HG03457 (cell line): ENCODE measurements around the gene S100A16.

Experiments used
- ATAC-seq: cut with Tn5 transposase; IDR thresholded peaks from one replicate; pipeline ENCODE4 v1.9.1; 2021; ENCODE audit warnings: moderate number of reproducible peaks; ENCODE audit not compliant: unreplicated experiment

S100A16 gene

DNA sequence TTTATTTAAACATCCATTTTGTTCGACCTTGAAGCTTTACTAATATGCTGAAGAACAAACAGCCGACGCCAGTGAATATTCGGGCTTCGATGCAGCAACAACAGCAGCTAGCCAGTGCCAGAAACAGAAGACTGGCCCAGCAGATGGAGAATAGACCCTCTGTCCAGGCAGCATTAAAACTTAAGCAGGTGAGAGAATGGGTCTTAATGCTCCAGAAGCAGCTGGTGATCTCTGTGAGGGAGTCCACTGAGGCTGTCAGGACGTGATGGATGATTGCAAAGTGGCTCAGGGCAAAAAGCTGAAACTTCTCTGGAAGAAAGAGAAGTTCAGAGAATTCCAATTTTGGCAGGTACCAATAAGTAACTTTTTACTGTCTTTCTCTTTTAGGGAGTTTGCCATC lies 25.3 kb upstream of the S100A16 start:
- ATAC-seq, result no peak

DNA sequence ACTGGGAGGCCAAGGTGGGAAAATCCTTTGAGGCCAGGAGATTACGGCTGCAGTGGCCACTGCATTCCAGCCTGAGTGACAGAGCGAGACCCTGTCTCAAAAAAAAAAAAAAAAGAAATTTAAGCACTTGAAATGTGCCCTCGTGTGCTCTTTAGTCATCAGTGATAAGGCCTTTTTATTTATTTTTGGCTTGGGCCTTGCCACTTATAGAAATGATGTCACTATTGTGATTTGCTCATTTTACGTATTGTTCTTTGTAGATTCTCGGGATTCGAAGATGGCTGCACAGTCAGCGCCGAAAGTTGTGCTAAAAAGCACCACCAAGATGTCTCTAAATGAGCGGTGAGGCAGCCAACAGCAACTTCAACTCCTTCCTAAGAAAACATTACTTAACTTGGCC lies 23.4 kb upstream of the S100A16 start:
- no peak for ATAC-seq

DNA sequence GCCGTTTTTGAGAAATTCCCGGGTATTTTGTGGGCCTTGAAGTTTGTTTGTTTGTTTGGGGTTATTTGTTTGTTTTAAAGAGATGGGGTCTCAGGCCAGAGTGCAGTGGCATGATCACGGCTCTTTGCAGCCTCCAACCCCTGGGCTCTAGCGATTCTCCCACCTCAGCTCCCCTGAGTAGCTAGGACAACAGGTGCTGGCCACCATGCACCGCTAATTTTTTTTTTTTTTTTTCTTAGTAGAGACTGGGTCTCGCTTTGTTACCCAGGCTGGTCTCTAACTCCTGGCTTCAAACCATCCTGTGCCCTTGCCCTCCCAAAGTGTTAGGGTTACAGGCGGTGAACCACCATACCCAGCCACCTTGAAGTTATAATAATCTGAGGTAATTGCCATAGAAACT lies 22.9 kb upstream of the S100A16 start:
- no peak for ATAC-seq

DNA sequence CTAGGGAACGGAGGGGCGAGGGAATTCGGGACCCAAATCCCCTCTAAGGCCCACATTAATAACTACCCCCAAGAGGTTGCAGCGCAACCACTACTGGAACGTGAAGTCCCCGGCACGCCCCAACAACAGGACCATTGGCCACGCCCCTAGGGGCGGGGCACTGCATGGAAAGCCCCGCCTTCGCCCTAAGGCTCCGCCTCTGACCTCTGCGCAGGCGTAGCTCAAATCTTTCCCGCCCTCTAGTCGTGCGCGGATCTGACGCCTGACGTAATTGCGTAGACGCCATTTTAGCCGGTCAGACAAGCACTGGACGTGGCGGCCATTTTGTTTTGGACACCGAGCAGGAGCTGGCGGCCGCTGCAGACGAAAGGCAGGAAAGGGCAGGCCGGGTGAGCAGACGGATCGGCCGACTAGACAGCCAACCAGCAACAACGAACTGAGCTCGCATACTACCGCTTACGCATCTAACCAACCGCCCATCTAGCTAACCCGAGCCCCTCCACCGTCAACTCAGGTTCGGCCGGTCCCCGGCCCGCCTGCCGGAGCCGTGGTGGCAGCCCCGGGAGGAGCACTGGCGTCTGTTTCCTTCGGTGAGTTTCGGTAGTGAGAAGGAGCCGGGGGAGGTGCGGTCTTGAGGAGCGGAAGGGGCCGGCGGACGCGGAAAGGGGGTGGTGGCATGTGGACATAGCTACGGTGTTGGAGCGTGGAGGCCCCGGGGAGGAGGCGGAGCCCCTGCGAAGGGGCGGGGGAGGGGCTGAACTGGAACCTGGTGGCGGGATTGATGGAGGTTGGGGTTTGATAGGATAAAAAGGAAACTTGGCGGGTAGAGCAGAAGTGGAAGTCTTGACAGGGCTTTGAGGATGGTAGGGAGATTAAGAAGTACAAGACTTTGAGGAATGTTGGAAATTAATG lies 21.1 kb upstream of the S100A16 start, which contains the start of gene CHTOP:
CHTOP (plus strand) TSS at position 313 of the 912 bp plus-strand sequence. CDS start 2,523 bp downstream, outside the sequence.
- ATAC-seq, result peak; percentile 70

DNA sequence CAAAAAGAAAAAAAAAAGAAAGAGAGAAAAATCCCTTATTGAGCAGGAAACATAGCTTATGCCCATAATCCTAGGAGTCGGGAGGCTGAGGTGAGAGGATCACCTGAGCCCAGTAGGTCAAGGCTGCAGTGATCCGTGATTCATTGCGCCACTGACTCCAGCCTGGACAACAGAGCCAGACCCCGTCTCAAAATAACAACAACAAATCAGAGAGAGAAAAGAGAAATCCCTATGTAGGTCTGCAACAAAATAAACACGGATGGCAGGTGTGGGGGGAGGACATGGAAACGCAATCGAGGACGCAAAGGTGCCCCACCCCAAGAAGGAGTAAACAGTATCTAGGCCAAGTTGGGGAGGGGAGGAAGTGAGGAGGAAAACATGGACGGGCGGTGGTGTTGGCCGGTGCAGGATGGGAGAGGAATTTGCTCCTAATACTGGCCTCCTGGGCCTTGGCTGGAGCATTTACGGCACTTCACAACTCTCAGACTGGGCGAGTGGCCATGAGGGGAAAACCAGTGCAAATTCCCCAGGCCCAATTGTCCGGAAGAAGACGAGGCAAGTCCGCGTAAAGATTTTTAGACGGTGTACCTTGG lies 20.3 kb upstream of the S100A16 start:
- ATAC-seq, result no peak

DNA sequence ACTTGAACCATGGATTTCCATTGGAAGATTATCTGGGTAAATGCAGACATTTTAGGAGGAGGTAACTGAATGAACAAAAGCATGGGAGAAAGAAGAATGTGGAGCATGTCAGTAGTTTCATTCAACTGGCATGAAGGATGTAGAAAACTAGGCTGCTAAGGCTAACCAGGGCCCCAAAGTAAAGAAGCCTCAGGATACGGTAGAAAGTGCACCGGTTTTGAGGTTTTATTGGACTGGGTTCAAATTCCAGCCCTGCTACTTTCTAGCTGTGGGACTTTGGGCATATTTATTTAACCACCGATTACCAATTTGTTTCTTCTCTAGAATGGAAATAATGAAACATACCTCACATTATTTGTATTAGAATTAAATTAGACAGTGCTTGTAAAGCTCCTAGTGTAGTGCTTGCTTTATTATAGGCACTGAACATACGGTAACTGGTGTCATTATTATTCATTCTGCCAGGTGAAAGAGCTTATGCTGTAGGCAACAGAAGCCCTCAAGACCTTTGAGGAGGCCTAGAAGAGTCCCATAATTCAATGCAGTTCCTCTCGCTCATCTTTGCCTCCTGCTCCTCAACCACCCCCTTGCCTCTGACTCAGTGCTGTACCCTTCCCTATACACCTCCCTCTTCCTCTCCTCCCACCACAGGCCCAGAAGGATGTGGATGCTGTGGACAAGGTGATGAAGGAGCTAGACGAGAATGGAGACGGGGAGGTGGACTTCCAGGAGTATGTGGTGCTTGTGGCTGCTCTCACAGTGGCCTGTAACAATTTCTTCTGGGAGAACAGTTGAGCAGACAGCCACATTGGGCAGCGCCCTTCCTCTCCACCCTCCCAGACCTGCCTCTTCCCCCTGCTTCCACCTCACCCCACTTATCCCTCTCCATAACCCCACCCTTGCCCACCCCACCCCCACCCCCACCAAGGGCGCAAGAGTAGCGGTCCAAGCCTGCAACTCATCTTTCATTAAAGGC lies 18.4 kb upstream of the S100A16 start:
- ATAC-seq, result no peak

DNA sequence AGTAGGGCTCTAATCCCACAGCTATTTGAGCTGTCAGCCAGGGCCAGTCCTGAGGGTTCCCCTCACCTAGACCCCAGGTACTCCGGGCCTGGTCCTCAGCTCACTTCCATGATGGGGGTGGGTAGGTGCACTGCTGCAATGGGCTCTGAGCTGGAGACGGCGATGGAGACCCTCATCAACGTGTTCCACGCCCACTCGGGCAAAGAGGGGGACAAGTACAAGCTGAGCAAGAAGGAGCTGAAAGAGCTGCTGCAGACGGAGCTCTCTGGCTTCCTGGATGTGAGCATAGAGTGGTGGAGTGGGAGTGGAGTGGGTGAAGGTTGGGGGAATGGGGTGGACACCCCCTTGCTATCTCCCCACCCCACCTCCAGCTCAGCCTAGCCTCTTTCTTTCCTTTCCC lies 17.4 kb upstream of the S100A16 start:
- no peak for ATAC-seq

DNA sequence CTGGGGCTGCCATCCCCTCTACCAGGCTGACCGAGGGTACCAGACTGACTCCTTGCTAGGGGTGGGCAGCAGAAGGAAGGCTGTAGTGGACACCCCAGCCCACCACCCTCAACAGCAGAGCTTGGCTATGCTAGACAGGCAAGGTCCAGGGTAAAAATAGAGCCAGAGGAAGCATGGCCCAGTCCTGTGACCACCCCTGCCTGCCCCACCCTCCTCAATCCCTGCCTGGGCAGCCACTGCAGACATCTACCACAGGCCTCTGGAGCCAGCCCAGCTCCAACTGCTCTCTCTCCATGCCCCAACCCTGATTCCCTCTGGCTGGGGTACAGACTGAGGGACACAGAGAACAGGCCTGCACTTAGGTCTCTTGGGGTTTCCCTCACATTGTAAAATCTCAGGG lies 17.0 kb upstream of the S100A16 start:
- no peak for ATAC-seq

DNA sequence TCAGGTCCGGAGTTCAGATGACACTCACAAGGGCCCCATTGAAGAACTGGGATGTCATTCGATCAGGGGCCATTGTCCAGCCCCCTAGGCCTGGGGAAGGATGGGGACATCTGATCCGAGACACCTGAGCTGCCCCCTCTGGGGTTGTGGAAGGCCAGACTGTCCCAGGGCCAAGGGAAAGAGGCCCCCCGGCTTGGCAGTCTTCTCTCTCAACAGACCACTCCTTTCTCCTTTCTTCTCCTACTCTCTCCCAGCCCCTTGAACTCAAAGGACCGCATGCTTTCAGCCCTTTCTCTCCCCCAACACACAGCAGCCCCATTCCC lies 16.4 kb upstream of the S100A16 start:
- no peak for ATAC-seq

DNA sequence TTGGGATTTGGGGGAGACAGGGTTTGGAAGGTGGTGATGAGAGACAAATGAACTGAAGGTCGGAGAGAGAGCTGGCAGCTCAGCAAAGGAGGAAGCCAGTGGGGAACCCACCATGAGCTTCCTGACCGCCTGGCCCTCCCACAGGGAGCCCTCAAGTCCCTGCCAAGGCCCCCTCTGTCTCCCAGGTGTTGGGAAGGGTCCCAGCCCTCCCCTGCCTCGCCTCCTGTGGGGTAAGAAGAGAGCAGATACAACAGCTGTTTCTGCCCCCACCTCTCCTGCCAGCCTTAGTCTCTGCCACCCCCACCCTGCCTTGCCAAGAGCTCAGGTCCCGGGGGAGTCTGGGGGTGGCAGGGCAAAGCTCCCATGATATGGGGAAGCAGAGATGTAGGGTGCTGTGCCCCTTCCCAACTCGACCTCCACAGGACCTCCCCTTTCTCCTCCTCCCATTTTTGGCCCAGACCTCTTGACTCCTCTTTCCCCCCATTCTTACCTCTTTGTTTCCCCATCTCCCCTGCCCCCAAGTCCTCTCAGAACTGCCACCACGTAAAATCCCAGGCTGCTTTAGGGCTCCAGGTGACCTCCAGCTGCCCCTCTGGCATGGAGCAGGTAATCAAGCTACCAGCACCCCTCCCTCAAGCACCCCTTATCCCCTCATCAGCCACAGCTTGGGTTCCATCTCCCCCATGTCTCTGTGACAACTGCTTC lies 15.9 kb upstream of the S100A16 start:
- no peak for ATAC-seq

DNA sequence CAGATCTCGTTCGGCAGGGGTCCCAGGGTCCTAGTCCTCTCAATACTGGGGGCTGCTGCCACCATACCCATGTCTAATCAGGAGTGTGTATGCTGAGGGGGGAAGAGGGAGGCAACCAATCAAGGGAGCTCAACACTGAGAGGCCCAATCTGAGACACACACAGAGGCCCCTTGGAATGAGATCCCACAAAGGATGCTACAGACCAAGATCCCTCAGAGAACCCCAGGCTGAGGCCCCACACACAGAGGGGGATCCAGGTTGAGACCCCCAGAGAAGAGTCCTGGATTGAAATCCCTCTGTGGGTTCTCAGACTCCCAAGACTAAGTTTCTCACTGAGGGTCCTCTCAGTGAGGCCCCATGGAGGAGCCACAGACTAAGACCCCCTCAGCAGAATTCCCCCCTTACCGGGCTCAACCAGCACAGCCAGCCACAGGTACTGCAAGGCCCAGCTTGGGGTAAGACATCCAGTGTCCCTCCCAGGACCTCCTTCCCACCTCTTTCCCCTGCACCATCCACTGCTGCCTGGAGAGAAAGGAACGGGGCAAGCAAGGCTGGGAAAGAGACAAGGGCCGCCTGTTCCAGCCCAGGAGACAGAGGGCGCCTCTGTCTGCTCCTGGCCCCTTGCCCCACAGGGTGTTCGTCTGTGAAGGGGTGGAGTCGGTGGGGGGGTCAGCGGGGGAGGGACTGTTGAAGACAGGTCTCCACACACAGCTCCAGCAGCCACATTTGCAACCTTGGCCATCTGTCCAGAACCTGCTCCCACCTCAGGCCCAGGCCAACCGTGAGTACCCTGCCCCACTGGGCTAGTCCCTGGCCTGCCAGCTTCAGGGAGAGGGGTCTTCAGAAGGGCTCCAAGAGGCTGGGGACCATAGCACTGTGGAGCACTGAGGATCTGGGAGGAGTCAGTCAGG lies 15.0 kb upstream of the S100A16 start, which contains the start of gene S100A1:
S100A1 (plus strand) TSS at position 720 of the 912 bp plus-strand sequence. CDS start 2,088 bp downstream, outside the sequence.
- ATAC-seq, result no peak

DNA sequence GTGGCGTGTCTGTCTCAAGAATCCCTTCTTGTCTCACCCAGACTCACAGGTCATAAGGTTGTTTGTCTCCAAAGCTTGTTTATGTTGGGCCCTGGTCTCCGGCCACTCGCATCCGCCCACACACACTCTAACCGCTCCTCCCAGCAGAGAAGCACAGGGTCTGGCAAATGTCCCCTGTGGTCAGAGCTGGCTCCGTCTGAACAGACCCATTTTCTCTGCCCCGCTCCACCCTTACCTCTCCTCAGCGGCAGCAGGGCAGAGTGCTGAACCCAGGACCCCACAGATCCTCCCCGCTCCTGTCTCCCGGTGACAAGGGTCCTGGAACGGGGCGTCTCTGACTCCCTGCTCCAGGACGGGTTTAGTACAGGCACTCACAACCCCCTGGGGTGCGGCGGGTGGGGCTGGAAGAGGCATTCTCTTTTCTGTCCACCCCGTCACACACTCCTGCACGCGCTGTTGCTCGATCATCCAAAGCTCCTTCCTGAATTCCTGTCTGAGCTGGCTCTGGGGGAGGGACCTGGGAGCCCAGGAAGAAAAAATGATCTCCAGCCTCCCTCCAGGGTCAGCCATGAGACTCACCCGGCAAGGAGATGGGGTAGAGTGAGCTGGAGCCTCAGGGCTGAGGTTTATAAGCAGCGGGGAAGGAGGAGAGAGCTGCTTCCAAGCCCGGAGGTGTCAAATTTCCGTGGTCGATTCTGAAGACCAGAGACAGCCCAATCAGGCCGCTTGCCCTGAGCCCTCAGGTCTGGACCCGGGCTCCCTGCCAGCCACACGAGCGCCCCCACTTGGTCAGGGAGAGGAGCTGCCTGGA lies 14.2 kb upstream of the S100A16 start, which contains the start of gene S100A13:
S100A13 (minus strand) TSS at position 602 of the 811 bp plus-strand sequence. CDS start 1,033 bp downstream, outside the sequence.
- no peak for ATAC-seq

DNA sequence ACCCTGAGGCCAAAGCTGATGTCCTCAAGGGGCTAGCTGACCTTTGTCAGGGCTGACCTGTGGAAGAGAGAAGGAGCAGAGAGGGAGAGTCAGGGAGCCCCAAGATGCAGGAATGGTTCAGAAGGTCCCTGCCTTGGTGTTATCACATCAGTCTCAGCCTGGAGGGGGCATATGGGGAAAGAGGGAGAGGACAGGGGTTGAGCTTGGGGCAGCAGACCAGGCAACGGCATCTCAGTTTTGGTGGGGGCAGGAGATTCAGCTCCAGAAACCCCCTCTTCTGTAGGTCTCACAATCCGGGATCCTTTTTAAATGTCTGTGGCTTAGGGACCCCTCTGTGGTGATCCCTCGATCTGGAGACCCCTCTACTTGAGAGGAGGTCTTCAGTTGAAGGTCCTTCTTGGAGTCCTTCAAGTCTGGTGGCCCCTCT lies 13.6 kb upstream of the S100A16 start:
- no peak for ATAC-seq

DNA sequence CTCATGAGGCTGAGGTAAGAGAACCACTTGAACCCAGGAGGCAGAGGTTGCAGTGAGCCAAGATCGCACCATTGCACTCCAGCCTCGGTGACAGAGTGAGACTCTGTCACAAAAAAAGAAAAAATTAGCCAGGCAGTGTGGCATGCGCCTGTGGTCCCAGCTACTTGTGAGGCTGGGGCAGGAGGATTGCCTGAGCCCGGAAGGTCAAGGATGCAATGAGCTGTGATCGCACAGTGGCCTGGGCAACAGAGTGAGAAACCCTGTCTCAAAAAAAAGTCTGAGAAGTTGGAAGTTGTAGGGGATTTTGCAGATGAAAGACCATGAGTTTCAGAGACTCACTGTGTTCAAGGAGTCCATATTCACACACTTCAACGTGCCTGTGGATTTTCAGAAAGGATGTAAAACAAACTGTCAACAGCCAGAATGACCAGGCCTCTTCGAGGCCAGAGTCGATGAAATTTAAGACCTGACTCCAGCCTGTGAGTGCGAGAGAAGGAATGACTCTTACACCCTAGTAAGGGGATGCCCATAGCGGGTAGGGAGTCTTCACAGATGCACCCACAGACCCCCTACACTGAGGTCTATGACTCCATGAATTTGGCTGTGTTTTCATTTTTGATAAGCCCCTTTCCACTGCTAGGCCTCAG lies 12.2 kb upstream of the S100A16 start:
- ATAC-seq, result no peak

DNA sequence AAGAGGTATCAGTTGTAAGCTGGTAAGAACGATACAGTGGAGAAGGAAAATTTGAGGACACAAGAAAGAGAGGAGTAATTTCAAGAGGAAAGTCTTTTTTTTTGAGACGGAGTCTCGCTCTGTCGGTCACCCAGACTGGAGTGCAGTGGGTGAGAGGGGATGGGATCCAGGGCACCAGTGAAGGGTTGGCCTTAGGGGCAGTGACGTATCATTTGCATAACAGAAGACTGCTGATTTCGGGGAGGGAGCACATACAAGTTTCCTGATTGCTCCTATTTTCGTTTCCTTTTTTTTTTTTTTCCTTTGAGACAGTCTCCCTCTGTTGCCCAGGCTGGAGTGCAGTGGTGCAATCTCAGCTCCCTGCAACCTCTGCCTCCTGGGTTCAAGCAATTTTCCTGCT lies 10.2 kb upstream of the S100A16 start:
- no peak for ATAC-seq

DNA sequence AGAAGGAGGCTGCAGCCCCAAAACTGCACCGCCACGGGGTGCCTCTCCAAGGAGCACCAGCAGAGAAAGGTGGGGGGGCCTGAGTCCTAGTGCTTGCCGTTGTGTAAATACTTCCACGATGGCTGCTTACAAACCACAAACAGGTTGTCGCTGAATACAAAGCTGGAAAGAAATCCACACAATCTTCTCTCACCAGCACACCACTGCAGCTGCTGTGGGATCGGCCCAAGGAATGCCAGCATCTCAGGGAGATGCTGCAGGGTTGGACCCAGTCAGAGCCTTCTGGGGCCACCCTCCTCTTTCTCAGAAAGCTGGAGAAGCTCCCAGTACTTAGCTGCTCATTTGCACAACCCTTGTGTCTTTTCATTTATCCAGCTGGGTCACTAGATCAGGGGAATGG lies 6.2 kb upstream of the S100A16 start:
- no peak for ATAC-seq

DNA sequence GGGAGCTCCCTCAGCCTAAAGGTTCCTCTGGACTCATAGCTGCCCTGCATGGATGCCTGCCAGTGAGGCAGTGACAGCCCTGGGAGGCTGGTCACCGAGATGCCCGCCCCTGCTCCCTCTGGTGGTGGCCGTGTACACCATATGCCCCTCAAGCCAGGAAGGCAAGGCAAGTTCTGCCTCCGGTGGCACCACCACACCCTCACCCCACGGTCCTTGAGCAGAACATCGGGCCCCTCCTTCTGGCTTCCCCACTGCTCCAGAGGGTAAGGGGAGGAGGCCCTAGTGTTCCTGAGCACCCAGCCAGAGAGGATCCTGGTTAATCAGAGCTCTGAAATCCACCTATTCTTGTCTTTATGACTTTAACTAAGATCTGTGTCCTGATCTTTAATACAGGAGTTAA lies 4.7 kb upstream of the S100A16 start:
- ATAC-seq, result no peak

DNA sequence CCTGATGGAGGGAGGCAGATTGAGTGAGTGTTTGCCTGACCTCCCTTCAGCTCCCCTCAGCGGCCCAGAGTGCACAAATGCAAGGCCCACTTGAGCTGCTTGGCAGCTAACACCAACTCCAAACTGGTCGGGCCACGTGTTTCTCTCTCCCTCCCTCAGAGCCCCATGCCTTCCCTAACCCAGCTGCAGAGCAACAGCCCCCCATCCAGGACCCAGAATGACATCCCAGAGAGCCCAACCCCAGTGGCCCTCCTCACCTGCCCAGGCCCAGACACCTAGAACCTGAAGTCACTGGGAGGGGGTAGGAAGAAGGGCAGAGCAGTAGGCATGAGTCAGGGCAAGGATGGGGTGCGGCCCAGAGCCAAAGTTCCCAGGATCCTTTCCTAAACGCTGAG lies 4.0 kb upstream of the S100A16 start:
- ATAC-seq, result no peak
